Measurements from ENCODE around the gene C15orf40.

DNA sequence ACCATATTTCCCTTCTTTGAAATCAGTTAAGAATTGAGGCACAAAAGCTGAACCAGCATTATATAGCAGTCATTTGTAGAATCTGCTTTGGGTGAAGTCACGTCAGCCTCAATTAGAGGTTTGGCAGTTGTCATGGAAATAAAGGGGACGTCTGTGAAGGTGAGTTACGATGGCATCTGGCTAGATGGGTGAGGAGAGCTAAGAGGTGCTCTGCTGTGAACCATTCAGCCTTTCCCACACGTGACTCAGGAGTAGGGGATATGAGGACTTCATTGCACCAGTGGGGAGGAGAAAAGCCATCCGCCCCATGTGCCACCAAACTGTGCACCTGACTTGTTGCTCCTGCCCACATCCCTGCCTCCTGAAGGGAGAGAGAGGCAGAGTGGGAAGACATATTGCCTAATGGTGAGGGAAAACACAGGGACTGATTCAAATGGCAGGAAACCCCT lies 2.8 kb upstream of the C15orf40 start:
- TF ChIP-seq, protein P1, sequence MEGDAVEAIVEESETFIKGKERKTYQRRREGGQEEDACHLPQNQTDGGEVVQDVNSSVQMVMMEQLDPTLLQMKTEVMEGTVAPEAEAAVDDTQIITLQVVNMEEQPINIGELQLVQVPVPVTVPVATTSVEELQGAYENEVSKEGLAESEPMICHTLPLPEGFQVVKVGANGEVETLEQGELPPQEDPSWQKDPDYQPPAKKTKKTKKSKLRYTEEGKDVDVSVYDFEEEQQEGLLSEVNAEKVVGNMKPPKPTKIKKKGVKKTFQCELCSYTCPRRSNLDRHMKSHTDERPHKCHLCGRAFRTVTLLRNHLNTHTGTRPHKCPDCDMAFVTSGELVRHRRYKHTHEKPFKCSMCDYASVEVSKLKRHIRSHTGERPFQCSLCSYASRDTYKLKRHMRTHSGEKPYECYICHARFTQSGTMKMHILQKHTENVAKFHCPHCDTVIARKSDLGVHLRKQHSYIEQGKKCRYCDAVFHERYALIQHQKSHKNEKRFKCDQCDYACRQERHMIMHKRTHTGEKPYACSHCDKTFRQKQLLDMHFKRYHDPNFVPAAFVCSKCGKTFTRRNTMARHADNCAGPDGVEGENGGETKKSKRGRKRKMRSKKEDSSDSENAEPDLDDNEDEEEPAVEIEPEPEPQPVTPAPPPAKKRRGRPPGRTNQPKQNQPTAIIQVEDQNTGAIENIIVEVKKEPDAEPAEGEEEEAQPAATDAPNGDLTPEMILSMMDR (IDR thresholded peaks at IDR 0.05): no peak
- TF ChIP-seq POLR2A (IDR thresholded peaks at IDR 0.05): no peak
